Measurements from ENCODE around the gene PRAMEF27. TPM values are rescaled to one million over a fixed set of nuclear protein-coding genes. Genes with fewer than 3 reads are reported as not detected.
"Not testable (repeated sequence)": the region's sequence is repeated elsewhere in the genome, so short reads cannot be mapped to it uniquely, and the experiment has no call there.

PRAMEF27 gene
- not detected in 2 replicates for total RNA-seq (2014; rRNA removed)
- not detected for polyA plus RNA-seq (2012)

DNA sequence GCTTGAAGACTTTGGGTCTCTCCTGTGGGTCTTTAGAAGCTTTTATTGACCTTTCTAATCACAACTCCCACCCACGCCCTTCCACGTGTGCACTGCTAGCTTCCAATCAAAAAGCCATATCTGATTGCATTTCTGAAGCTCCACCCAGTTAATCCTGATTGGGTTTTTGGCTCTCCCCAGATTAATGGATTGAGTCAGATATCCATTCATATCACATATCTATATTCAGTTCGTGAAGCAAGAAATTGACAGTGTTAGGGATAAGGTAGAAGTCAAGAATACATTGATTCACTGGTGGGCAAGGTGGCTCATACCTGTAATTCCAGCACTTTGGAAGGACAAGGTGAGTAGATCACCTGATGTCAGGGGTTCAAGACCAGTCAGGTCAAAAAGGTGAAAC lies at the start of gene PRAMEF27:
PRAMEF27 (minus strand) TSS at position 101 of the 400 bp plus-strand sequence. CDS start 2,916 bp downstream, outside the sequence.
- not testable (repeated sequence) for DNase-seq (ENCODE audit: low read depth)

DNA sequence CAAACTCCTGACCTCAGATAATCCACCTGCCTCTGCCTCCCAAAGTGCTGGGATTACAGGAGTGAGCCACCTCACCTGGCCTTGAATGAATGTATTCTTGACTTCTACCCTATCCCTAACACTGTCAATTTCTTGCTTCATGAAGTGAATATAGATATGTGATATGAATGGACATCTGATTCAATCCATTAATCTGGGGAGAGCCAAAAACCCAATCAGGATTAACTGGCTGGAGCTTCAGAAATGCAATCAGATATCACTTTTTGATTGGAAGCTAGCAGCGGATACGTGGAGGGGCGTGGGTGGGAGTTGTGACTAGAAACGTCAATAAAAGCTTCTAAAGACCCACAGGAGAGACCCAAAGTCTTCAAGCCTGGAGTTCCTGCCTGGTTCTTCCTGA lies 14.1 kb upstream of the PRAMEF27 start, which contains the start of gene PRAMEF25:
PRAMEF25 (plus strand) TSS at position 301 of the 400 bp plus-strand sequence. CDS start 2,920 bp downstream, outside the sequence.
- DNase-seq (ENCODE audit: low read depth), result not testable (repeated sequence)

DNA sequence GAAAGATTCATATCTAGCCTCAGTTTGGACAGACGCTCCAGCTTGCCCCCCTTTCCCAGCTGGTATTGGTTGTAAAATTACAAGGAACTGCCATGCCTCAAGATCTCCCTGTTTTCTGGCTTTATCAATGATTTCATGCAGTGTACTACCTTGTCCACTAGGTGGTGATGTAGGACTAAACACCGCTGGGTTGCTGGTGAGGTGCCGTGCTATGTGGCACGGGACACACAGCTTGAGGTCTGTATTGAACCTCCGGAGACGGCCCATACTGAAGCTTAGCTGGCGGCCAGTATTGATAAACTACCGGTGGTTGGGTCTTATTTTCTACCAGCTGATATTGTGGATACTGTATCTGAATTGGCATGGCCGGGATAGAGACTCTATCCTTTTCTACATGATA lies 36.5 kb downstream of the PRAMEF27 start:
- DNase-seq (ENCODE audit: low read depth), result not testable (repeated sequence)

DNA sequence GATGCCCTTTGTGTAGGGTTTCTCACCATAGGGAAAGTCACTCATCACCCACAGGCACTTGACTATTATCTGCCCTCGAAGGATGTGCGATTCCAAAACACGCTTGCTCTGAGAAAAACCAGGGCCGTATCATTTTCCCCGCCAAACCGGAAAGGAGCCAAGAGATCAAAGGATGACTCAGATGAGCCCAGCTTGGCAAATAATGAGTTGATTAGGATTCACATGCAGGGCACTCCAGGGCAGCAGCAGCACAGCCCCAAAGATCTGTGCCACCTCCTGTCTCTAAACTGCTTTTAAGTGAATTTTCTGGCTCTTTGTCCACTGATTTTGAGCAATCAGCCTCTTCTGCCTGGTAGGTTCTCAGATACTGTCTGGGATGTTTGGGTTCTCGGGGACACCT lies 44.4 kb downstream of the PRAMEF27 start:
- not testable (repeated sequence) for DNase-seq (ENCODE audit: low read depth)

DNA sequence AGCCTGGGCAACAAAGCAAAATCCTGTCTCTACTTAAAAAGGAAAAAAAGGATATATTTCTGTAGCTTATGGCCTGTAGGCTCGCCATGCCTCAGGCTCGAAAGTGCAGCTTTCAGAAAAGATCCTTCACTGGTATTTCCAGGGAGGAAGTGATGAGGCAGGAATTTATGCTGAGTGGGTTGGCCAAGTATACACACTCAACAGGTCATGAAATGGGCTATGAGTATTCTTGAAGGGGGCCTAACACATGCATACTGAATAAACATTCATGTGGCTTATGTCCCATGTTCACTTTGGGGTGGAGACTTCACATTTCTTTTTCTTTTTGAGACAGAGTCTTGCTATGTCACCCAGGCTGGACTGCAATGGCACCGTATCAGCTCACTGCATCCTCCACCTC lies 47.0 kb downstream of the PRAMEF27 start:
- DNase-seq (ENCODE audit: low read depth), result not testable (repeated sequence)

DNA sequence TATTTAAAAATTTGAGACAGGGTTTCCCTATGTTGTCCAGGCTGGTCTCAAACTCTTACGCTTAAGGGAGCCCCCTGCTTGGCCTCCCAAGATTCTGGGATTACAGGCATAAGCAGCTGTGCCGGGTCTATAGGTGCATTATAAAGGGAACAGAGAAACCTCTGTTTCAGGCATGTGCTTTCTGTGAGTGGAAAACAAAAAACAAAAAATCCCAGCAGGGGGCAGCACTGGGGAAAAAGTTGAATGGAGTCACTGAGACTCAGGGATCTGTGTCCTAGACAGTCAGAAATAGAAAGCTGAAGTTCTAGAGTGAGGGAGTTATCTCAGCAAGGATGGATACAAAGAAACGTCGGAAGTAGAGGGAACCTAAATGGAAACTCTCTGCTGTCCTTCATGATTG lies 50.6 kb downstream of the PRAMEF27 start:
- DNase-seq (ENCODE audit: low read depth), result not testable (repeated sequence)

Other genes starting within 250 kb of the PRAMEF27 start
- gene PRAMEF11, start 225.2 kb downstream of the PRAMEF27 start, total RNA-seq (2014; rRNA removed), result not detected in 2 replicates
- not detected in 2 replicates for gene HNRNPCL1, start 207.9 kb downstream of the PRAMEF27 start, total RNA-seq (2014; rRNA removed)
- gene PRAMEF2, start 199.5 kb downstream of the PRAMEF27 start, total RNA-seq (2014; rRNA removed), result not detected in 2 replicates
- not detected in 2 replicates for gene PRAMEF4, start 170.4 kb downstream of the PRAMEF27 start, total RNA-seq (2014; rRNA removed)
- not detected in 2 replicates for gene PRAMEF10, start 158.3 kb downstream of the PRAMEF27 start, total RNA-seq (2014; rRNA removed)
- gene PRAMEF7, start 140.0 kb downstream of the PRAMEF27 start, total RNA-seq (2014; rRNA removed), result not detected in 2 replicates
- gene PRAMEF6, start 109.0 kb downstream of the PRAMEF27 start, total RNA-seq (2014; rRNA removed), result not detected in 2 replicates
- gene HNRNPCL3, start 4.2 kb upstream of the PRAMEF27 start, total RNA-seq (2014; rRNA removed), result not detected in 2 replicates
- gene PRAMEF25, start 14.2 kb upstream of the PRAMEF27 start, total RNA-seq (2014; rRNA removed), result not detected in 2 replicates
- not detected in 2 replicates for gene HNRNPCL2, start 60.3 kb upstream of the PRAMEF27 start, total RNA-seq (2014; rRNA removed)
- gene PRAMEF26, start 99.4 kb upstream of the PRAMEF27 start, total RNA-seq (2014; rRNA removed), result not detected in 2 replicates
- not detected in 2 replicates for gene HNRNPCL4, start 109.1 kb upstream of the PRAMEF27 start, total RNA-seq (2014; rRNA removed)
- gene PRAMEF9, start 115.3 kb upstream of the PRAMEF27 start, total RNA-seq (2014; rRNA removed), result not detected in 2 replicates
- not detected in 2 replicates for gene PRAMEF13, start 144.8 kb upstream of the PRAMEF27 start, total RNA-seq (2014; rRNA removed)
- not detected in 2 replicates for gene PRAMEF18, start 169.6 kb upstream of the PRAMEF27 start, total RNA-seq (2014; rRNA removed)
- not detected in 2 replicates for gene PRAMEF5, start 197.6 kb upstream of the PRAMEF27 start, total RNA-seq (2014; rRNA removed)
- not detected in 2 replicates for gene PRAMEF8, start 228.6 kb upstream of the PRAMEF27 start, total RNA-seq (2014; rRNA removed)
- gene PRAMEF33, start 247.0 kb upstream of the PRAMEF27 start, total RNA-seq (2014; rRNA removed), result not detected in 2 replicates